ENCODE data around the gene GRIN1.
"Not testable (repeated sequence)": the region's sequence is repeated elsewhere in the genome, so short reads cannot be mapped to it uniquely, and the experiment has no call there.

Gene GRIN1

DNA sequence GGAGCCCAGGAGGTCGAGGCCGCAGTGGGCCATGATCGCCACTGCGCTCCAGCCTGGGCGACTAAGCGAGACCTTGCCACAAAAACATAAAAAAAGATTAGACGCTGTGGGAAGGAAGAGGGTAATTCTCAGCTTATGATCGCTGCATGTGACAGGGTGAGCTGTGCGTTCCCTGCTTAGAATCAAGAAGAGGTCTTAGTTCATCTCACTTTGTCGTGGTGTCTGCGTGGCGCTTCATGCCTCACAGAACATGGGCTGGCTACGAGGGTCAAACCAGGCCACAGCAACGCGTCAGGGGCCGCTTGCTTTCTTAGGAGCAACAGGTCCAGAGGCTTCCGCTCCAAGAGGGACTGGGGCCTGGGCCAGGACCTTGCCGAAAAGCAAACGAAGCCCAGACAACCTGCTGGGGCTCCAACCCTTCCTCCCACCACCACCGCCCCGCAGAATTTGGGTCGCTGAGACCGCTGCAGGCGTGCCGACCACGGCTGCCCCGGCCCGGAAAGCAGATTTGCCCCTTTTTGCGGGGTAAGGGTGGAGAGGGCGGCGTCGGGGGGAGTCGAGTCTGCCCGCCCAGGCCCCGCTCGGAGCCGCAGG lies 10.0 kb upstream of the GRIN1 start:
- DNase-seq: no peak

DNA sequence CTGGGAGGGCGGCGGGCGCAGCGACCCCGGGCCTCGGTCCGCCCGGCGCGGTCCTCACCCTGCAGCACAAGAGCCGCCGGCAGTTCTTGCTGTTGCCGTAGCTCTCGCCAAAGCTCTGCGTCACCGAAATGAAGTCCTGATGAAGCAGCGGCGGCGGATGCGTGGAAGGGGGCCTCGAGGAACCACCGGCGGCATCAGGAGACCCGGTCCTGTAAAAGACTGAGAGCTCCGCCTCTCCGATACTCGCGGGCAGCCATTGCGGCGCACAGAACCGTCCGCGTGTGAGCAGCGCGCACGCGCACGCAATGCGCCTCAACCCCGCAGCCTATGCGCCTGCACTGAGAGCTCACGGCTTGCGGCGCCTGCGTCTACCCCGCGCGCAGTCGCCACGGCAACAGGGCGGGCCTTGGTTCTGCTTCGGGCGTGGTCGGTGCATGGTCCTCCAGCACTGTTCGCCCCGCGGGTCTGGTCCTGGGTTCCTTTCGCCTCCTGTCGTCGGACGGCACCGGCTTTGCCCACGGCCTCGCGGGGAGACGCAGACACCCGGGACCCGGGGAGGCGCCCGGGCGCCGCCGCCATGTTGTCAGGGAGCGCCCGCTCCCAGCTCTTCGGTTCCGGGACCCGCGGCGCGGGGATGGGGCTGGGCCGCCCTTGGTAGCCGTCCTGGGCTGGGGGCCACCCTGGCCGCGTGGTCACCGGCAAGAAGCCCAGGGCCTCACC lies 9.3 kb upstream of the GRIN1 start:
- peak; percentile 89 for DNase-seq

DNA sequence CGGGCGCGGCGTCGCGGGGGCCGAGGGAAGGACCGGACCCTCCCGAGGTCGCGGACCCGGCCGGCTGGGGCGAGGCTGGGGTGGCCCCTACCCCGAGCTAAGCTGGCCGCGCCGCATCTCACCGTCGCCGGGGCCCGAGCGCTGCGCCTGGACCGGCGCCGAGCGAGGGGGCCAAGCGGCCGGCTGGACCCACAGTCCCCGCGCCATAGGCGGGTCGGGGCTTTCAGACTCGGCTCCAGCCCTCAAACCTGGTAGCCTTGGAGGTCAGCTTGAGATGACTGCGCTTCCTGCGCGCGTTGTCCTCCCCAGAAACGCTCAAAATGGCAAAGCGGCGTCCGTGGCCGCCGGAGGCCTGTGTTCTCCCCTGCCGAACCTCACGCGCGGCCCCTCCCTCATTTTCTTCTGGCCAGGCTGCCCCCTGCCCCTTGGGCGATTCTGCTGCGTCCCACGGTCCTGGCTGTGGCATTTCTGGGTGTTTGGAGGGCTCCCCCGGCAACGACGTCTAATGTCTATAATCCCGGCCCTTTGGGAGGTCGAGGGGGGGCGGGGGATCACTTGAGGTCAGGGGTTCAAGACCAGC lies 8.7 kb upstream of the GRIN1 start:
- no peak for DNase-seq

DNA sequence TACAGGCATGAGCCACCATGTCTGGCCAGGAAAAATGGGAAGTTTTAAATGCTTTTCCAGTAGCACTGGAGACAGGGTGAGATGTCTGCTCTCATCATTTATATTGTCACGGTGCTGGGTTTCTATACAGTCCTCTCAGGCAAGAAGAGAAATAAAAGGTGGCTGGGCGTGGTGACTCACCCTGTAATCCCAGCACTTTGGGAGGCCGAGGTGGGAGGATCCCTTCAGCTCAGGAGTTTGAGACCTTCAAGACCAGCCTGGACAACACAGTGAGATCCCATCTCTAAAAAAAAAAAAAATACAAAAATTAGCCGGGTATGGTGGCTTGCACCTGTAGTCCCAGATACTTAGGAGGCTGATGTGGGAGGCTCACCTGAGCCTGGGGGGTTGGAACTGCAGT lies 4.8 kb upstream of the GRIN1 start:
- DNase-seq: no peak

DNA sequence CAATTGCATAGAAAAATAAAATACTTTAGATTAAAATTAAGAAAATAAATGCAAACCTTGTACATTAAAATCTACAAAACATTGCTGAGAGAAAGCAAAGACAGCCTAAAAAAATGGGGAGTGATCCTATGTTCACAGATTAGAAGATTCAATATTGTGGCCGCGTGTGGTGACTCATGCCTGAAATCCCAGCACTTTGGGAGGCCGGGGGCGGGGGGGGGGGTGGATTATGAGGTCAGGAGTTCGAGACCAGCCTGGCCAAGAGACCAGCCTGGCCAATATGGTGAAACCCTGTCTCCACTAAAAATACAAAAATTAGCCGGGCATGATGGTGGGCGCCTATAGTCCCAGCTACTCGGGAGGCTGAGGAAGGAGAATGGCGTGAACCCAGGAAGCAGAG lies 3.8 kb upstream of the GRIN1 start:
- not testable (repeated sequence) for DNase-seq

DNA sequence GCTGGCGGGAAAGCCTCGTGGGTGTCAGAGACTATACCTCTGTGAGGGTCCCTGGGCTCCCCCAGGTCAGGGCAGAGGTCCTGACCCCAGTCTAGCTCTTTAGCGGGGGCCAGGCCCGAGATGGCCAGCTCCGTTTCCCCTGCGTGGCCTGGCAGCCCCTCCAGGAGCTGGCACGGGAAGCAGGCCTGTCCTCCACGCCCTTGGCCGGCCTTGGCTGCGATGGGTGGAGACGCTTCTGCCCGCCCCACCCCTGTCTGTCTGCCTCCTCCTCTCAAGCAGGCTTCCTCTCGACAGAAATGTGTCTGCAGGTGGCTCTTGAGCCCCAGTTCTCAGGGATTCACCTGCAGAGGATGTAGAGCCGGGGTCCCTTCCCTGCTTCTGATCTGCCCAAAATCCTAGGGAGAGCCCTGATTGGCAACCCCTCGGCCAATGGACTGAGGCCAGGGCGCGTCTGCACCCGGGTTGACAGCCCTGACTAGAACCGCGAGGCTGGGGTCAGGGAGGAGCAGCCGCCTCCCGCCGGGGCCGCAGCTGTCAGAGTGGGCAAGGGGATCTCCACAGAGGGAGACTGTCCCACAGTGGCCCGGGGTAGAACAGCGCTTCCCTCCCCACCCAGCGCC lies 2.6 kb upstream of the GRIN1 start:
- no peak for DNase-seq

DNA sequence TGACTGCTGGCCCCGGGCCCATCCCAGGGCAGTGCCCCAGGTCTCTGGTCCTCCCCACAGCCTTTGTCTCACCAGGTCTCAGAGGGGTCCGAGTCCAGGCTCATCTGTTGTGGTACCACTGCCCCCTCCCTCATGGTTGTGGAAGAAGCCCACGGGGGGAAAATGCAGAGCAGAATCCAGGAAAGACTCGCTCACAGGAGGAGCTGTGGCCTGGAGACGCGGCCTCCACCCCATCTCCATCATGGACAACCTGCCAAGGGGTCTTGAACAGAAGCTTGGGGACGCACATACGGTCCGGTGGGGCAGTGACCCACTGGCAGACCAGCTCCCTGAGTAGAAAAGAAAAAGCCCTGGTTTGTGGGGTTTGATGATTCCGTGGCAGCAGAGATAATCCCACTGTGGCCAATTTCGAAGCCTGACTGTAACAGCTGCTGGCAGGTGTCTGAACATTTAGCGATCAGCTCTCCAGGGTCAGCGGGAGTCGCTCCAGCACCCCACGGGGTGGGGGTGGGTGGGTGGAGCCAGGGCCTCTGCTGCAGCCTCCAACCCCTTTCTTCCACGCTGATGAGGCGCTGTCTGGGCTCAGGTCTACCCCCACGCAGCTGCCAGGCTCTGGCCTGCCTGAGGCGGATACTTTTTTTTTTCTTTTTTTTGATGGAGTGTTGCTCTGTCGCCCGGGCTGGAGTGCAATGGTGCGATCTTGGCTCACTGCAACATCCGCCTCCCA lies 1.9 kb upstream of the GRIN1 start:
- DNase-seq: no peak

DNA sequence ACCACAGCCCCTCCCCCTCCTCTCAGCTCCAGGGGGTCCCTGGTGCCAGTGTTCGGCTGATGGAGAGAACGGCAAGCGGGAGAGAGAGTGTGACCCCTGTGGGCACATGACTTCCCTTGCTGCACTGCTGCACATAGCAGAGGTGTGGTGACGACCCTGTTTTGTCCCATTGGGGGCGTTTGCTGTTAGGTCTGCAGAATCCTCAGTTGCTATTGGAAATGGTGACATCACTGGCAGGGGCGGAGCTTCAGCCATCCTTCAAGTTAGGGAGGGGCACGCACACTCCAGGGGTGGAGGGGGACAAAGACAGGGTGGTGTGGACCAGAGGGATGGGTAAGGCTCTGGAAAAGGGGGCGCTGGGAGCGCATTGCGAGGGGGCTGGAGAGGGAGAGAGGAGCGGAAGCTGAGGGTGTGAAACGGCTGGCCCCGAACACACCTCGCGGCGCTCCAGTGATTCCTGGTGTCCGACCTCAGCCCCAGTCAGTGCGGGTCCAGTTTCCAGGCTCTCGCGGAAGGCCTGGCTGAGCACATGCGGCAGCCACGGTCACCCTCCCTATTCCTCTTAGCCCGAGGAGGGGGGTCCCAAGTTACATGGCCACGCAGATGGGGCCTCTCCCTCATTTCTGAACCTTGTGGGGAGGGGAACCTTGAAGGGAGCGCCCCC lies 764 bp upstream of the GRIN1 start:
- DNase-seq: no peak

DNA sequence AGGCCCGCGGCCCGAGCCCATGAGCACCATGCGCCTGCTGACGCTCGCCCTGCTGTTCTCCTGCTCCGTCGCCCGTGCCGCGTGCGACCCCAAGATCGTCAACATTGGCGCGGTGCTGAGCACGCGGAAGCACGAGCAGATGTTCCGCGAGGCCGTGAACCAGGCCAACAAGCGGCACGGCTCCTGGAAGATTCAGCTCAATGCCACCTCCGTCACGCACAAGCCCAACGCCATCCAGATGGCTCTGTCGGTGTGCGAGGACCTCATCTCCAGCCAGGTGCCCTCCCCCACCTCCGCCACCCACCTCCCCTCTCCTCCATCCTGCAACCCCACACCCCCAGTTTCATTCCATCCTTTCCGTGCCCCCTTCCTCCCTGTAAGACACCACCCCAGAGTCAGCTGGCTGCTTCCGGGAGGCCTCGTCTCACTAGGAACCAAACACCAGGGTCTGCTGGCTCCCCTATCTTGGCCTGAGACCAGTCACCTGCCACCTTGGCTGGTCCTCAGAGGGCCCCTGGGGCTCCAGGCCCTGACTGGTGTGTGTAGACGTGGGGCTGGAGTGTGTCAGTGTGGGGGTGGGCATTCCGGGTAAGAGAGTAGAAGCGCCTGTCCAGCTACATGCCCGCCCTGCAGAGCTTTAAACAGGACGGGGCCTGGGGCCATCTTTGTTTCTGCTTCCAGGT lies 655 bp downstream of the GRIN1 start:
- no peak for DNase-seq

DNA sequence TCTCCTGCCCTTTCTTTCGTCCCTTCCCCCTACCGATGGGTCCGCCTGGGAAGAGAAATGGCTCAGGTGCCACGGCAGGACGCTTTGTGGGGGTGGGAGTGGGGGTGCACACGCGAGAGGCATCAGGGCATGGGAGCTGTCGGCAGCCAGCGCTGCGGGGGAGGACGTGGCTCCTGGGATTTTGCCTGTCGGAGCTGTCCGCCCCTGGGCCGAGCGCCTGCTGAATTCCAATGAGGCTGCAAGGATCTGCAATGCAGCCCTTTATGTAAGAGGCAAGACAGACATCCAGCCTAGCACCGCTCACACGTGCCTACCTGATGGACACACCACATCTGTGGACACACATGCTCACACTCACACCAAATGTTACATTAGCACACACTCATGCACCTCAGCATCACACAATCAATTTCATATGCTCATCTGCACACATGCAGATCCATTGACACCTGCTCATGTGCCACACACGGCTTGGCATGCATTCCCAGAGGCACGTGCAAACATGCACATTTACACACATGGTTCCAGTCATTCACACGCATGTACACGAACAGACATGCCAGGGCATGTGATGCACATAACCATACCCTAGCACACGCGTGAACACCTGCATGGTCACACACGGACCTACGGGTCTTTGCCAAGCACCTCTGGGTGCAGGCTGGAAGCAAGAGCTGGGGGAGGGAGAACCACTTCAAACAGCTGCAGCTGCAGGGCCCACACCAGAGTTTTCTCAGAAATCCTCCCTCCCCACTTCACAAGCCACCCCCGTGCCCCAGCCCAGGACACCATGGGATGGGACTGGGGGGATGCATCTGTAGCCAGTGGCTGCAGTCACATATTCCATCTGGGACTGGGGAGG lies 1.4 kb downstream of the GRIN1 start:
- no peak for DNase-seq

DNA sequence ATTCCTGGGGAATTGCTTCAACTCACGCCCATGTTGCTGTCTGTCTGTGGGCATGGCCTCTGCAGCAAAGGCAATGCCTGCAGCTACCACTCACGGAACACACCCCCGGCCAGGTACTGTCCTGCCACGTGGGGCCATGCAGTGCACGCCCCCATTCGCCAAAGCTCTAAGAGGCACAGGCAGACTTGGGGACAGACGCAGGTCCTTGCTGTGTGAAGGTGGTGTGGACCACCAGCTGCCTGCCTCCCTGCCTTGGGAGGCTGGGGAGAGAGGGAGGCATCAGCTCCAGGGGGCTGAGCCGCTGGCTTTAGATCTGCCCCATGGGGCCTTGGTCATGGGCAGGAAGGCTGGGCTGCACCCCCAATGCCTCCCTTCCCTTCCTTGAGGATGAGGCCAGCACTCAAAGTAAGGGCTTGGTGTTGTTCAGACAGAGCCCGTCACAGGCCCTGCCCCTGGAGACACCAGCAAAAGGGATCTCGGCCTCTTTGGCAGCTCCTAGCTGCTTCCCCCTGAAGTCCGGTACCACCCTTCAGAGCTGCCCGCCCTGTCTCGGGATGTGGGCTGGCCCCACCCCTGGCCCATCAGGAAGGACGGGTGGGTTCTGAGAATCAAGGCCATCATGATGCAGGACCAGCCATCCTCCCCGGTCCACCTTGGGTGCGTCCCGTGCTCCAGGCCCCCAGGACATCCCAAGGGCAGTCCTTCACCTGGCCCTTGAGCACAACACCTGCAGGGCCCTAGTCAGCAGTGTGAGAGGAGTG lies 2.3 kb downstream of the GRIN1 start:
- no peak for DNase-seq

DNA sequence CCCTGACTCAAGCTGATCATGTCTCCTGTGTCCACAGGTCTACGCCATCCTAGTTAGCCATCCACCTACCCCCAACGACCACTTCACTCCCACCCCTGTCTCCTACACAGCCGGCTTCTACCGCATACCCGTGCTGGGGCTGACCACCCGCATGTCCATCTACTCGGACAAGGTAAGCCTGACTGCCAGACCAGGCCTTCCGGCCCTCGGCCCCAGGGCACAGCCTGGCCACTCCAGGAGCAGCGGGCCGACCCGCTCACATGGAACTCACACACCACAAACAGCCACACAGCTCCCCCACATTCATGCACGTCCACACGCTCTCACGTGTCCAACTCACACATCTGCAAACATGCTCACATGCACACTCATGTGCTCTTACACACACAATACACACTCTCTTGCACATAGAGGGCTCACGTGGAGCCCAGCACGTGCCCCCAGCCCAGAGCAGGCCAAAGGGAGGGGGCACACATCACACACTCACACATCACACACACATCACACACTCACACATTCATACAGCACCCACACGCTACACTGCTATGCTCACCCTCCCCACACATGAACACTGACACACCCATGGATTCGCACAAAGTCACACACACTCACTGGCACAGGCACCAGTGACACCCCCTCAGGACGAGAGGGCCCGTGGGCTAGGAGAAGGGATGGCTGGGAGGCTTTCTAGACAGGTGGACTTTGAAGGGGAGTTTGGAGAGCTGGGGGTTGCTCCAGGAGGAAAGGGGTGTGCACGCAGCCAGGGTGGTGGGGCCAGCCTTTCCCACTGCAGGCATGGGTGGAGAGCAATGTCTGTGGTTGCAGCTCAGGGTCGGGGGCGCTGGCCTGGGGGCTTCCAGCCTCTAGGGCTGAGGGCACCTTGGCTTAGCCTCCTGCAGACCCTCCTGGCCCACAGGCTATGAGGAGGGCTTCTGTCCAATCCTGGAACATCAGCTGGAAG lies 3.3 kb downstream of the GRIN1 start:
- DNase-seq: no peak

DNA sequence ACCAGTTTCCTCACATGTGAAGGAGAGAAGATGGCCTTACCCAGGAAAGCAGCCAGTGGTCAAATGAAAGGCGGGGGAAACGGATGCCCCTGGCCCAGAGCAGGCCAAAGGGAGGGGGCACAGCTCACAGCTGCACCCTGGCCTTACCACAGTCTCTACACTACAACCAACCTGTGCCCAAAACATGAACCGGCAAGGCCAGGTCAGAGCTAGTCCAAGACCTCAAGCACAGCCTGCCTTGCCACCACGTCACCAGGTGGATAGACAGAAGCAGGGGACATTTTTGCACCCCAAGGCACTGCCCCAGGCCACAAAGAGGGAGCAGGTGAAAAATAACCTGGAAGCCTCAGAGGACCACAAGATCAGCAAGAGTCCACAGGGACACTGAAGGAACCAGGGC lies 4.5 kb downstream of the GRIN1 start:
- no peak for DNase-seq

DNA sequence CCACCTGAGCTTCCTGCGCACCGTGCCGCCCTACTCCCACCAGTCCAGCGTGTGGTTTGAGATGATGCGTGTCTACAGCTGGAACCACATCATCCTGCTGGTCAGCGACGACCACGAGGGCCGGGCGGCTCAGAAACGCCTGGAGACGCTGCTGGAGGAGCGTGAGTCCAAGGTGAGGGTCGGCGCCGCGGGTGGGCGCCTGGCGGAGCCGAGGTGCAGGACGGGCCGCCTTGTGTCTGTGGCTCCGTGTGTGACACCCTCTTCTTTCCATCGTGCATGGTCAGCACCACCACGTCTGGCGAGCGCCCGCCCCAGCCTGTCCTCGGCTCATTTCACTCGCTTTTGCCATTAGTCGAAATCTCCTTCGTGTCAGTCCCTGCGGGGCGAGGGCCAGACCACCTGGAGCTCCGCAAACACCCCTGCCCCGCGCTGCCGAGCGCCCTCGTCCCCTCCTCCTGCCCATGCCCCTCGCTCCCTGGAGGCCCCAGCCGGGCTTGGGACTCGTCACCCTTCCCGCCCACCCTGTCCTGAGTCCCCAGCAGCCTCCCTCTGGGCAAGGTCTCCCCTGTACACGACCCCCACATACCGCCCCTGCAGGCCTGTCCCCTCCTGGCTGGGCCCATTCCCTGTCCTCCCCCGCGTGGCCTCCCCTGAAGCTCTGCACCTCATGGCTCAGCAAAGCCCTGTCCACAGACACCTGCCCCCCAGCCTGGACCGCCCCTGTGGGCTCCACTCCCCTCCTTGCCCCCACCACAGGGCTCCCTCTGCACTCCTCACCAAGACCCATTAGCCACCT lies 7.0 kb downstream of the GRIN1 start:
- no peak for DNase-seq

DNA sequence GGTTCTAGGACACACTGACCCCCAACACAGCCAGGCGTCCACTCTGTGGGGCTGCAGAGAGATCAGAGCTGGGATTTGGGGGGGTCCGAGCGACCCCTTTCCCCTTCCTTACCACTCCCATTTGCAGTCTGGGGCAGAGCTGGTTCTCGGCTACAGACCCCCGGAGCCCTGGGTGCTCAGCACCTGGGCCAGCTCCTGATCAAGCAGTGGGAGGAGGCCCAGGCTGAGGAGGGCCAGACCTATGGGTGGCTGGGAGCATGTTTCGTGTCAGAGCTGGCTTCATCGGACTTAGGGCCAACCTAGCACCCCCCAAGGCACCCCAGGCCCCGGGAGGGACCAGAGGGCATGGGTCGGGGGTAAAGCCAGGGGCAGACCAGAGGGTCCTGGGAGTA lies 7.6 kb downstream of the GRIN1 start:
- no peak for DNase-seq

DNA sequence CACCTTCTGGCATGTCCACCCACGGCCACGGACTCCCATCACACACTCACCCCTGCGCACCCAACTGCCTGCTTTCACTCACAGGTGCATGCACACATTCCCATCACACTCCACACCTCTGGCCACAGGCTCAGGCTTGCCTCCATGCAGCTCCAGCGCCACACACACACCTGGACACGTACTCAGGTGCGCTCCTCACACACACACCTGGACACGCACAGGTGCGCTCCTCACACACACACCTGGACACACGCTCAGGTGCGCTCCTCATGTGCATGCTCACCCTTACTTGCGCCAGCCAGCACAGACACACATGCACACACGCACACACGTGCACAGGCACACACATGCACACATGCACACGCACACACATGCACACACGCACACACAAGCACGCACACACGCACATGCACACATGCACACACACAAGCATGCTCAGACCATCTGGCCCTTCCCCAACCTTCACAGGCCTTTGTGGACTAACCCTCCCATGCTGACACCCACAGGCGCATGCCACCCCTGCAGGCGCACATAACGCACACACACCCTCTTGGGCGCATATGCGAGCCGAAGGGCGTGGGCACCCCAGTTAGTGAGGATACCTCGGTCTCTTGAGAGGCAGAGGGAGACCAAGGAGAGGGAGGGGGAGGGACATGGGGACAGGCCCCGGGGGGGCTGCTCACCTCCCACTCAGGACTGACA lies 8.3 kb downstream of the GRIN1 start:
- no peak for DNase-seq

DNA sequence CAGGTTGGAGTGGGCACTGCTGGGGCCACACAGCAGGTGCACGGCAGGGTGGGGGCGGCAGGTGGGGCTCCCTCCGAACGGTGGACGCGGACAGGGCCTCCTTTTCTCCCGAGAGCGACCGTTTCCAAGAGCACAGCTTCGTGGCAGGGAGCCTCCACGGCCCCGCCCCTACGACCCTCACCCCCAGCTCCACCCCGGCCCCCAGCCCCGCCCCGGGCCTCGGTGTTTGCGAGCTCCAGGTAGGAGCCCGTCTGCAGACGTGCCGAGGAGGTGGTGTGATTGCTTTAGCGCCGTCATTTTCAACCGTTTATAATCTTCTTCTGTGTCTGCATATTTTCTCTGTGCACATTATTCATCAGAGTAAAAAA lies 8.8 kb downstream of the GRIN1 start:
- DNase-seq: no peak

DNA sequence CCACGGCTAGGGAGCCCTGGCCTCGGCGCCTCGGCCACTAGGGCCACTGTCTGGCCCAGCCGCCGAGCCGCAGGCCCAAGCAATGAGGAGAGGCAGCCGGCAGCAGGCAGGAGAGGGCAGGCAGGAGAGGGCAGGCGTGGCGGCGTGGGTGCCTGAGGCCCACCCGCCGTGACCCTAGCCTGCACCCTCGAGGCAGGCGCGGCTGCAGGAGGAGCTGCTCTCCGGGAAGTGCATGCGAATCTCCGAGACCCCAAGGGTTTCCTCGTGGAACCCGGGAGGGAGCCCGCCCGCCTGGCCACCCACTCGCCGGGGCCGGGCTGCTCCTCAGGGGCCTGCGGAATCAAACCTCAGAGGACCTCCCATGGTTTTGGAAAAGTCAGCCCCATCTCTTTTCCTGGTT lies 9.3 kb downstream of the GRIN1 start:
- no peak for DNase-seq
